CD14-positive monocyte (primary cell): Measurements from ENCODE around the gene EHF. TPM values are rescaled to one million over a fixed set of nuclear protein-coding genes. Genes with fewer than 3 reads are reported as not detected.

Experiments
- DNase-seq, 3 donors: peaks; one replicate each; pipeline ENCODE4 v3.0.0-alpha.2; 2011 to 2022
- H2AFZ ChIP-seq: 2 replicates; pipeline ENCODE4 v1.6.0; 2012; ENCODE audit warnings: mild to moderate bottlenecking, low read depth, low read length, inconsistent platforms; ENCODE audit not compliant: insufficient read depth, poor library complexity, severe bottlenecking
- H3K27ac ChIP-seq, 2 donors: 1 replicate in 1 of 2; 2 replicates in 1 of 2; pipeline ENCODE4 v1.5.1; 2012 to 2013; ENCODE audit warnings: low read length in 2 of 2, control low read depth in 1 of 2, inconsistent platforms in 1 of 2, low read depth in 1 of 2, mild to moderate bottlenecking in 1 of 2
- H3K27me3 ChIP-seq, 2 donors: one replicate each; pipeline versions ENCODE4 v1.6.0 to v1.6.1; 2011 to 2013; ENCODE audit warnings: low read length in 2 of 2; ENCODE audit not compliant: control insufficient read depth in 2 of 2, insufficient read depth in 2 of 2
- H3K36me3 ChIP-seq, 2 donors: replicated peaks in 1 of 2; 1 replicate in 1 of 2; 2 replicates in 1 of 2; pipeline versions ENCODE4 v1.5.1 to v1.6.1; 2012 to 2013; ENCODE audit warnings: low read length in 2 of 2, control low read depth in 1 of 2, inconsistent platforms in 1 of 2, mild to moderate bottlenecking in 1 of 2; ENCODE audit not compliant: insufficient read depth in 2 of 2, control insufficient read depth in 1 of 2
- H3K4me1 ChIP-seq, 2 donors: 1 replicate in 1 of 2; 2 replicates in 1 of 2; pipeline versions ENCODE4 v1.5.1 to v1.6.1; 2012 to 2013; ENCODE audit warnings: low read length in 2 of 2, control low read depth in 1 of 2, inconsistent platforms in 1 of 2, mild to moderate bottlenecking in 1 of 2, moderate library complexity in 1 of 2; ENCODE audit not compliant: insufficient read depth in 2 of 2, control insufficient read depth in 1 of 2
- H3K4me2 ChIP-seq: replicated peaks from 2 replicates; pipeline ENCODE3; 2012; ENCODE audit warnings: low read length, moderate library complexity, mild to moderate bottlenecking; ENCODE audit not compliant: poor library complexity, severe bottlenecking; ENCODE audit errors: extremely low read depth
- H3K4me3 ChIP-seq, 3 experiments: fragments of 200-600 bp in 1 of 3; sonication (generic) in 1 of 3; replicated peaks in 1 of 3; 1 replicate in 2 of 3; 2 replicates in 1 of 3; pipeline ENCODE4 v1.5.1; 2011 to 2013; ENCODE audit warnings: low read length in 3 of 3, mild to moderate bottlenecking in 3 of 3, control low read depth in 2 of 3, low read depth in 2 of 3, inconsistent platforms in 1 of 3, moderate library complexity in 1 of 3
- H3K79me2 ChIP-seq: 2 replicates; pipeline ENCODE4 v1.6.0; 2012; ENCODE audit warnings: mild to moderate bottlenecking, control low read depth, inconsistent platforms, low read length, moderate library complexity; ENCODE audit not compliant: insufficient read depth
- H3K9ac ChIP-seq: 2 replicates; pipeline ENCODE4 v1.6.0; 2017; ENCODE audit warnings: low read length, mild to moderate bottlenecking; ENCODE audit not compliant: insufficient read depth, poor library complexity, severe bottlenecking
- H3K9me3 ChIP-seq, 2 donors: replicated peaks in 1 of 2; 1 replicate in 1 of 2; 2 replicates in 1 of 2; pipeline versions ENCODE4 v1.5.1 to v1.6.1; 2012 to 2013; ENCODE audit warnings: low read length in 2 of 2, control low read depth in 1 of 2; ENCODE audit not compliant: control insufficient read depth in 1 of 2, insufficient read depth in 1 of 2
- H4K20me1 ChIP-seq: 2 replicates; pipeline ENCODE4 v1.6.0; 2012; ENCODE audit warnings: mild to moderate bottlenecking, low read length, control low read depth, moderate library complexity; ENCODE audit not compliant: insufficient read depth
- H3K27ac Mint-ChIP-seq, 7 donors: one replicate each; pipeline ENCODE4 v1.8.0; 2020; ENCODE audit warnings: mild to moderate bottlenecking in 7 of 7, mixed read lengths in 7 of 7, moderate library complexity in 6 of 7, inconsistent platforms in 2 of 7
- H3K27me3 Mint-ChIP-seq, 3 donors: one replicate each; pipeline ENCODE4 v1.8.0; 2021 to 2022; ENCODE audit warnings: low read depth in 3 of 3, mild to moderate bottlenecking in 3 of 3, mixed read lengths in 3 of 3, moderate library complexity in 3 of 3, inconsistent platforms in 1 of 3
- H3K36me3 Mint-ChIP-seq, 2 donors: one replicate each; pipeline ENCODE4 v1.8.0; 2020; ENCODE audit warnings: mixed read lengths in 2 of 2, inconsistent platforms in 1 of 2, mild to moderate bottlenecking in 1 of 2
- H3K4me1 Mint-ChIP-seq: one replicate; pipeline ENCODE4 v1.8.0; 2020; ENCODE audit warnings: mild to moderate bottlenecking, mixed read lengths
- H3K4me3 Mint-ChIP-seq, 2 donors: one replicate each; pipeline ENCODE4 v1.8.0; 2020; ENCODE audit warnings: mild to moderate bottlenecking in 2 of 2, mixed read lengths in 2 of 2, moderate library complexity in 1 of 2
- H3K9me3 Mint-ChIP-seq, 7 donors: one replicate each; pipeline ENCODE4 v1.8.0; 2020 to 2022; ENCODE audit warnings: mixed read lengths in 7 of 7, mild to moderate bottlenecking in 6 of 7, moderate library complexity in 6 of 7, inconsistent platforms in 2 of 7
- WGBS: methylation state at CpG from one replicate; pipeline ENCODE4 v1.1.5; 2013; ENCODE audit warnings: missing lambda C conversion rate; ENCODE audit not compliant: insufficient coverage; 5-methylcytosine and 5-hydroxymethylcytosine counted together
- intact Hi-C, 2 donors: fragments of 100-400 bp; cut with micrococcal nuclease; formaldehyde crosslinking; loops; one replicate each; pipeline versions ENCODE4 v1.15.0 to v1.15.1; 2023
- polyA plus RNA-seq, 3 donors: library from polyadenylated mRNA; depleted of rRNA in 1 of 3; unstranded in 2 of 3; stranded (reverse) in 1 of 3; fragments of 300-500 nt in 2 of 3; fragments of >200 nt in 1 of 3; fragmentation: Illumina TruSeq in 2 of 3; gene quantifications; 1 replicate in 2 of 3; 2 replicates in 1 of 3; pipeline ENCODE4 v1.2.3, GENCODE V29; 2012 to 2021
- TF ChIP-seq, protein P1 (sequence below): fragments of 200-600 bp; IDR thresholded peaks from one replicate; pipeline ENCODE4 v1.8.0; 2022; ENCODE audit warnings: antibody characterized with exemption, mild to moderate bottlenecking

Gene EHF
- polyA plus RNA-seq, 3 donors: 0.17 to 0.21 TPM; not detected in 1

DNA sequence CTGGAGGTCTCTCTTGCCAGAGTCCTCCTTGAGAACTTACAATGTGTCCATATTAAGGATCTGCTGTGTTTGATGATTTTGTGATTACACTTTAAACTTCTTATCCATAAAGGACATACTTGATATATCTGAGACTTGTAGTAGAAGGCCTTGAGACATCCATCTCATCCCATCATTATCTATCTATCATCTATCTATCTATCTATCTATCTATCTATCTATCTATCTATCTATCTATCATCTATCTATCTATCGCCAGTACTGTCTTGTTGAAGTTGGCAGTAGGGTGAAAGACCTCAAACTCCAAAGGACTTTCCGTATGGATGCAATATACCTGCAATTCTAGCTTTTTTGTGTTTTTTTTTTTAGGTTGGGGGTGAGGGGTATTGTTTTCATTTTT is 2.5 kb upstream of the EHF start:
- Histone ChIP-seq H3K4me3 (no peak overlapping the region), H4K20me1 (no peaks in the 10 kb centered on the region), H2AFZ (no peak overlapping the region), H3K27ac (no peak overlapping the region), H3K79me2 (no peaks in the 10 kb centered on the region), H3K36me3 (no peaks in the 10 kb centered on the region), H3K27me3 (no peaks in the 10 kb centered on the region), H3K9me3 (no peaks in the 10 kb centered on the region), H3K4me1 (peaks cover 40 to 47% of the 10 kb centered on the region in 2 donors), H3K4me2 (no peak overlapping the region), H3K9ac (no peak overlapping the region)
- Mint-ChIP-seq H3K27me3 (peaks cover 0 to 2% (median 0%) of the 10 kb centered on the region in 3 donors), H3K9me3 (peaks cover 0 to 2% (median 0%) of the 10 kb centered on the region in 7 donors), H3K36me3 (peaks cover 0 to 2% of the 10 kb centered on the region in 2 donors), H3K27ac (no peak overlapping the region), H3K4me3 (no peak overlapping the region), H3K4me1 (peaks cover 48% of the 10 kb centered on the region)
- WGBS: no CpG with 5 or more reads among the region's 2 CpGs
- intact Hi-C loops: no loop called here
- no peak for DNase-seq
- TF ChIP-seq, protein P1, sequence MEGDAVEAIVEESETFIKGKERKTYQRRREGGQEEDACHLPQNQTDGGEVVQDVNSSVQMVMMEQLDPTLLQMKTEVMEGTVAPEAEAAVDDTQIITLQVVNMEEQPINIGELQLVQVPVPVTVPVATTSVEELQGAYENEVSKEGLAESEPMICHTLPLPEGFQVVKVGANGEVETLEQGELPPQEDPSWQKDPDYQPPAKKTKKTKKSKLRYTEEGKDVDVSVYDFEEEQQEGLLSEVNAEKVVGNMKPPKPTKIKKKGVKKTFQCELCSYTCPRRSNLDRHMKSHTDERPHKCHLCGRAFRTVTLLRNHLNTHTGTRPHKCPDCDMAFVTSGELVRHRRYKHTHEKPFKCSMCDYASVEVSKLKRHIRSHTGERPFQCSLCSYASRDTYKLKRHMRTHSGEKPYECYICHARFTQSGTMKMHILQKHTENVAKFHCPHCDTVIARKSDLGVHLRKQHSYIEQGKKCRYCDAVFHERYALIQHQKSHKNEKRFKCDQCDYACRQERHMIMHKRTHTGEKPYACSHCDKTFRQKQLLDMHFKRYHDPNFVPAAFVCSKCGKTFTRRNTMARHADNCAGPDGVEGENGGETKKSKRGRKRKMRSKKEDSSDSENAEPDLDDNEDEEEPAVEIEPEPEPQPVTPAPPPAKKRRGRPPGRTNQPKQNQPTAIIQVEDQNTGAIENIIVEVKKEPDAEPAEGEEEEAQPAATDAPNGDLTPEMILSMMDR: no peak

DNA sequence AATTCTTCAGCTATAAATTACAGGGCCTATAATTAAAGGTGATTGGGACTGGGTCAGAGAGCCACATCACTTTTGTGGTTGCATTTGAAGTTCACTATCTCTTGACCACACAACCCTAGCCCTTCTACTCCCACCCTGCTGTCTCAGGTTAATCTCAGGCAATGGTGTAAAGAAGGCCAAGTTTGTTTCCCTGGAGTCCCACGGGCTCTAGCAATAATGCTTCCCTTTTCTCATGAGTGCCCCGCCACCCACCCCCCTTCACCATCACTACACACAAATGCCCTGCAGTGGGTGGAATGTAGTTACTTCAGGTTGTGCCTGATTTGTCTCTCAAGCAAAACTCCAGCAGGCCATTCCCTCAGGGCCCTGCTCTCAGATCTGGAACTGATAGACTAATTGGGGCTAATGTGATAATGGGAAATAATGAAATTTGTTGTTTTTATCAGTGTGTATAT is 1.8 kb upstream of the EHF start:
- peaks cover 0 to 2% of the 10 kb centered on the region in 2 donors for H3K36me3 Mint-ChIP-seq

More for the DNA sequence above, 1.8 kb upstream of the EHF start:
- TF ChIP-seq, protein P1: no peak
- Histone ChIP-seq H4K20me1 (no peaks in the 10 kb centered on the region), H3K4me2 (no peak overlapping the region), H3K27ac (no peak overlapping the region), H2AFZ (no peak overlapping the region), H3K27me3 (no peaks in the 10 kb centered on the region), H3K79me2 (no peaks in the 10 kb centered on the region), H3K36me3 (no peaks in the 10 kb centered on the region), H3K4me3 (no peak overlapping the region), H3K4me1 (peaks cover 33 to 40% of the 10 kb centered on the region in 2 donors), H3K9me3 (no peaks in the 10 kb centered on the region), H3K9ac (no peak overlapping the region)
- WGBS: no CpG with 5 or more reads among the region's 2 CpGs
- Mint-ChIP-seq H3K4me3 (no peak overlapping the region), H3K9me3 (peaks cover 0 to 5% (median 0%) of the 10 kb centered on the region in 7 donors), H3K27ac (peak overlapping the region in 1 of 7 donors; percentile 76), H3K27me3 (peaks cover 0 to 3% (median 1%) of the 10 kb centered on the region in 3 donors), H3K4me1 (peaks cover 42% of the 10 kb centered on the region)
- intact Hi-C loops: no loop called here
- no peak for DNase-seq
